Activated T-cell treated with anti-CD3 and anti-CD28 coated beads, Interleukin-2, amount 50 U/mL, for 72 hours (primary cell): ENCODE results near the gene TMEM167B. TPM values are rescaled to one million over a fixed set of nuclear protein-coding genes. Genes with fewer than 3 reads are reported as not detected.

Experiments used
- ATAC-seq, 2 donors: fragments of 150-1000 bp; cut with Tn5 transposase; replicated peaks in 1 of 2; 2 replicates each; pipeline ENCODE4 v1.10.0; 2021; ENCODE audit warnings: moderate library complexity in 2 of 2, mild to moderate bottlenecking in 1 of 2
- DNase-seq, 2 donors: peaks; one replicate each; pipeline ENCODE4 v3.0.0; 2021 to 2022; ENCODE audit warnings: mixed read lengths in 1 of 2
- H3K27ac Mint-ChIP-seq: one replicate; pipeline ENCODE4 v1.8.0; 2022; ENCODE audit warnings: mild to moderate bottlenecking, moderate library complexity, mixed read lengths
- H3K27me3 Mint-ChIP-seq: one replicate; pipeline ENCODE4 v1.8.0; 2022; ENCODE audit warnings: low read depth, mixed read lengths
- H3K36me3 Mint-ChIP-seq, 2 donors: one replicate each; pipeline ENCODE4 v1.8.0; 2022; ENCODE audit warnings: mixed read lengths in 2 of 2, mild to moderate bottlenecking in 1 of 2; ENCODE audit not compliant: insufficient read depth in 2 of 2
- H3K4me1 Mint-ChIP-seq: one replicate; pipeline ENCODE4 v1.8.0; 2022; ENCODE audit warnings: low read depth, mixed read lengths
- H3K4me3 Mint-ChIP-seq, 2 donors: one replicate each; pipeline ENCODE4 v1.8.0; 2022; ENCODE audit warnings: mild to moderate bottlenecking in 2 of 2, mixed read lengths in 2 of 2, moderate library complexity in 2 of 2
- H3K9me3 Mint-ChIP-seq, 2 donors: one replicate each; pipeline ENCODE4 v1.8.0; 2022; ENCODE audit warnings: mixed read lengths in 2 of 2
- total RNA-seq, 2 donors: library from RNA; stranded (reverse); gene quantifications; one replicate each; pipeline ENCODE4 v1.2.3, GENCODE V29; 2022

Gene TMEM167B
- total RNA-seq, 2 donors from 2014 or later, result 50.2 to 57.1 TPM

DNA sequence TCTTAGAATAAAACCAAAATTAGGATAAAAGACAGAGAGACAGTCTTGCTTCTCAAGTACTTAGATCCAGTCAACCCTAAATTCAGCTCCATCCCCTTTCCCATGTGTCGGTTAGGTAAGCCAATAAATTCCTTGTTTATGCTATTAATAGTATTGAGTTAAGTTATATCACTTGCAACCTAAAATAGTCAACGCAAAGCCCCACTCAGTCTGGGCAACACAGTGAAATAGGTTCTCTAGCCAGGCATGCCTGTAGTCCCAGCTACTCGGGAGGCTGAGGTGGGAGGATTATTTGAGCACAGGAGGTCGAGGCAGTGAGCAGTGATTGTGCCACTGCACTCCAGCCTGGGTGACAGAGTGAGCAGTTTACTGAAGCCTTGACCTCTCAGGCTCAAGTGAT lies 29.4 kb upstream of the TMEM167B start:
- no peak for DNase-seq
- ATAC-seq, result no peak
- Mint-ChIP-seq H3K9me3 (no peaks in the 10 kb centered on the region), H3K27ac (no peak overlapping the region), H3K4me1 (no peaks in the 10 kb centered on the region), H3K36me3 (peaks cover 0 to 3% of the 10 kb centered on the region in 2 donors), H3K27me3 (no peaks in the 10 kb centered on the region), H3K4me3 (no peak overlapping the region)

GRCh38 chr1:109065137-109065536 lies 25.4 kb upstream of the TMEM167B start:
- DNase-seq (no peak), ATAC-seq (no peak)
- no peak overlapping the region for H3K4me3 Mint-ChIP-seq
- peaks cover 0 to 3% of the 10 kb centered on the region in 2 donors for H3K36me3 Mint-ChIP-seq
- H3K27ac Mint-ChIP-seq, result no peak overlapping the region
- no peaks in the 10 kb centered on the region for H3K27me3 Mint-ChIP-seq
- no peaks in the 10 kb centered on the region for H3K9me3 Mint-ChIP-seq
- no peaks in the 10 kb centered on the region for H3K4me1 Mint-ChIP-seq

DNA sequence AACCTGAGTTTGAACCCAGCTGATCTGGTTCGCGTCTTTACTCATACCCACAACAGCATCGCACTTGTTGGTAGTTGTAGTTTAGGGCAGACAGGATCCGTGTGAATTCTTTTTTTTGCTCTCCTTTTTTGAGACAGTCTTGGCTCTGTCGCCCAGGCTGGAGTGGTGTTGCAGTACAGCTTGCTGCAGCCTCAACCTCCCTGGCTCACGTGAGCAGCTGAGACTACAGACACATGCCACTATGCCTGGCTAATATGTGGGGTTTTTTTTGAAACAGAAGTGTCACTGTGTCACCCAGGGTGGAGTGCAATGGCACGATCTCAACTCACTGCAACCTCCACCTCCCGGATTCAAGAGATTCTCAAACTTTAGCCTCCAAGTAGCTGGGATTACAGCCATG lies 22.7 kb upstream of the TMEM167B start:
- no peak for ATAC-seq
- Mint-ChIP-seq H3K36me3 (peaks cover 0 to 3% of the 10 kb centered on the region in 2 donors), H3K27ac (no peak overlapping the region), H3K4me1 (no peaks in the 10 kb centered on the region), H3K9me3 (no peaks in the 10 kb centered on the region), H3K27me3 (no peaks in the 10 kb centered on the region), H3K4me3 (no peak overlapping the region)
- no peak for DNase-seq

DNA sequence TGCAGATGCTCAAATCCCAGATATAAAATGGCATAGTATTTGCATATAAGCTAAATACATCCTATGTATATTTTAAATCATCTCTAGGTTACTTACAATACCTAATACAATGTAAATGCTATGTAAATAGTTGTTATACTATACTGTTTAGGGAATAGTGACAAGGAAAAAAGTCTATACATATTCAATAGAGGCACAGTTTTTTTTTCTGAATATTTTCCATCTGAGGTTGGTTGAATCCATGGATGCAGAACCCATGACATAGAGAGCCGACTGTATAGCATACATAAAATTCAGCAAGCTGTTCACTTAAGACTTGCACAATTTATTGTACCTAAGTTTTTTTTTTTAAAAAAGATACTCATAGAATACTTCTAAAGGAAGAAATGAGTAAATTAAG lies 21.3 kb upstream of the TMEM167B start:
- ATAC-seq (no peak), DNase-seq (no peak)
- peaks cover 2% of the 10 kb centered on the region for H3K4me1 Mint-ChIP-seq
- no peaks in the 10 kb centered on the region for H3K9me3 Mint-ChIP-seq
- H3K27ac Mint-ChIP-seq, result no peak overlapping the region
- H3K36me3 Mint-ChIP-seq, result peaks cover 0 to 3% of the 10 kb centered on the region in 2 donors
- H3K4me3 Mint-ChIP-seq, result no peak overlapping the region
- no peaks in the 10 kb centered on the region for H3K27me3 Mint-ChIP-seq

DNA sequence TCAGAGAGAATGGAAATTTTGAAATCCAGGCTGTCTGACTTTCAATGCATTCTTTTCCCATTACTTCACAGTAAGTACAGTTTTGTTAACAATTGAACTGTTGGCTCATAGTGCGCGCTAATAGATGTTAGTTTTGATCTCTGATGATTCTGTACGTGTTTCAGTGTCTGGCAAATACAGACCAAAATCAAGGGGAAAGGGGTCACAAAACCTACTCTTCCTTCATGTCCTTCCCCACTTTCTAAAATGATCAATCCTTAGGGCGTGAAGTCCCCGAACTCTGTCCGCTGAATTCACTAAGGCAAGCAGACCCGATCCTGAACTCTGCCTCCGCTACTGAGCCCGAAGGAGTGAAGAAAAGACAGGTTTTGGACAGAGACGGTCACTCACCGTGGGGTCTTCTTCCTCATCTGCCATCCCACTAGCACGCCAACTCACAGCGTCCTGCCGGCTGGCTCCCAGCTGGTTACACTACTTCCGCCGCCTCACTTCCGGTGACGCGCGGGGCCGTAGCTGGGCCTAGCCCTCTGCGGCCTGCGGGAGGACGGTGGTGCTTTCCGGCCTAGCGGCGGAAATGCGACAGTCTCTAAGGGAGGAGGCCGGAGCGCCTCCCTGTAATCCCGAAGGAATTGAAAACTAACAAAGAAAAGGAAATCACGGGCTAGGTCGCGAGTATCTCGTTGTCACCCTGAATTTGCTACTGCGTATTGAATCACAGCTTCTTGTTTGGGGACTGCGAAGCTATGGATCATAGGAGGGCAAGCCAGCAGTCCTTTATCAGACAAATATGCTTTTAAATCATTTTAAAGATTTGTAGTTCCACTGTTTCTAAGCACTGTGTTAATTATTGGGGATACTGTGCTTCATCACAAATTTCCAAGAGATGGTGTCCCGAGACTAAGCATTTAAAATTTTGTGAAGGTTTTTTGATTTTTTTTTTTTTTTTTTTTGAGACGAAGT lies 14.8 kb upstream of the TMEM167B start, which contains the start of gene TAF13:
TSS of gene TAF13 (minus strand) at position 473 of the 960 bp plus-strand sequence. CDS start at position 417, 56 bp downstream.
- Mint-ChIP-seq H3K27ac (peak within 1 kb of the TSS; percentile 99), H3K27me3 (no peaks in the 10 kb centered on the region), H3K4me3 (peak within 1 kb of the TSS; percentile 98 to 99), H3K9me3 (no peaks in the 10 kb centered on the region), H3K4me1 (peaks cover 22% of the 10 kb centered on the region), H3K36me3 (peaks cover 0 to 6% of the 10 kb centered on the region in 2 donors)
- ATAC-seq (peak; percentile 100), DNase-seq (peak; percentile 92 to 95)

DNA sequence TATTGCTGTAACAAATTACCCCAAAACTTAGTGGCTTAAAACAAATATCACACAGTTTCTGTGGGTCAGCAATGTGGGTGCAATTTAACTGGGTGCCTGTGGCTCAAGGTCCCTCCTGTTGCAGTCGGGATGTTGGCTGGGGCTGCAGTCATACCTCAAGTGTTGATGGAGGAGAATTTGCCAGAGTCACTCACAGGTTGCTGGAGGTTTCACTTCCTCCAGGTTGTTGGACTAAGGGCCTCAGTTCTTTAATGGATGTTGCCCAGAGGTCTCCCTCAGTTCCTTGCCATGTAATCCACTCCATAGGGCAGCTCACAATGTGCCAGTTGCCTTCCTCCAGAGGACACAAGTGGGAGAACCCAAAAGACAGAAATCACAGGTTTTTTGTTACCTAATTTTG lies 12.2 kb upstream of the TMEM167B start:
- DNase-seq (no peak), ATAC-seq (no peak)
- Mint-ChIP-seq H3K36me3 (peaks cover 0 to 6% of the 10 kb centered on the region in 2 donors), H3K27me3 (no peaks in the 10 kb centered on the region), H3K27ac (no peak overlapping the region), H3K4me1 (peaks cover 22% of the 10 kb centered on the region), H3K9me3 (no peaks in the 10 kb centered on the region), H3K4me3 (no peak overlapping the region)

DNA sequence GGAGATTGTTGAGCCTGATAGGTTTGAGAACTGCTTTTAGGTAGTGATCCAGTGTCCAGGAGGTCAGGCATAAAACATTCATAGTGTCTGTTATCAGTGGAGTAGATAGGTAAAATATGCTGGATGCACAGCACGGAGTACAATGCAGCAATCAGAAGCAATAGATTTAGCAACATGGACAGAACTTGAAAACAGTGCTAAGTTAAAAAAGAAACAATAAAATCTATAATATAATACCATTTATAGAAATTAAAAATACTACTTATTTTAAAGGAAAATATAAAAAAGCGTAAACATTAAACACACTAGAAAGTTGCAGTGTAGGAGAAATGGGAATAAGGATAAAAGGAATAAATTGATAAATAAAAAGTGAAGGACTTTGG lies 11.3 kb upstream of the TMEM167B start:
- ATAC-seq (no peak), DNase-seq (no peak)
- peaks cover 20% of the 10 kb centered on the region for H3K4me1 Mint-ChIP-seq
- no peak overlapping the region for H3K4me3 Mint-ChIP-seq
- H3K36me3 Mint-ChIP-seq, result peaks cover 0 to 6% of the 10 kb centered on the region in 2 donors
- no peaks in the 10 kb centered on the region for H3K9me3 Mint-ChIP-seq
- H3K27ac Mint-ChIP-seq, result no peak overlapping the region
- no peaks in the 10 kb centered on the region for H3K27me3 Mint-ChIP-seq

DNA sequence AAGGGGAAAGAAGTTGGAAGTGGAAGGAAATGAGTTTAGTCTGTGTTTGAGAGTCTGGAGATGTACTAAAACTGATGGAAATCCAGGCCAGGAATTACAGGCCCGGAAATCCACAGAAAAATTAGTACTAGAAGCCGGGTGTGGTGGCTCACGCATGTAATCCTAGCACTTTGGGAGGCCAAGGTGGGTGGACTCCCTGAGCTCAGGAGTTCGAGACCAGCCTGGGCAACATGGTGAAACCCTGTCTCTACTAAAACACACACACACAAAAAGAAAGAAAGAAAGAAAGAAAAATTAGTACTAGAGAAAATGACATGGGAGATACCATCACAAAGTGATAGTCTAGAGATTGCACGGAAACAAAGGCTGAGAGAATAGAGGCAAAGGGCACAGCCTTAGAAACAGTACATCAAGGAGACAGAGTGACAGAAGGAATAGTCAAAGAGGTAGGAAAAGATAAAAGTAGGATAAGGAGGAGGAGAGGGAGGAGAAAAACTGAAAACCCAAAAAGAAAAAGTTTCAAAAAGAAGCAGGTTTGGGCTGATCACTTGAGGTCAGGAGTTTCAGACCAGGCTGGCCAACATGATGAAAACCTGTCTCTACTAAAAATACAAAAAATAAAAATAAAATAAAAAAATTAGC lies 10.0 kb upstream of the TMEM167B start:
- H3K4me3 Mint-ChIP-seq, result no peak overlapping the region
- H3K27me3 Mint-ChIP-seq, result no peaks in the 10 kb centered on the region
- no peaks in the 10 kb centered on the region for H3K9me3 Mint-ChIP-seq
- H3K36me3 Mint-ChIP-seq, result peaks cover 0 to 5% of the 10 kb centered on the region in 2 donors
- DNase-seq, result no peak
- H3K27ac Mint-ChIP-seq, result no peak overlapping the region
- ATAC-seq, result no peak
- H3K4me1 Mint-ChIP-seq, result peaks cover 17% of the 10 kb centered on the region

DNA sequence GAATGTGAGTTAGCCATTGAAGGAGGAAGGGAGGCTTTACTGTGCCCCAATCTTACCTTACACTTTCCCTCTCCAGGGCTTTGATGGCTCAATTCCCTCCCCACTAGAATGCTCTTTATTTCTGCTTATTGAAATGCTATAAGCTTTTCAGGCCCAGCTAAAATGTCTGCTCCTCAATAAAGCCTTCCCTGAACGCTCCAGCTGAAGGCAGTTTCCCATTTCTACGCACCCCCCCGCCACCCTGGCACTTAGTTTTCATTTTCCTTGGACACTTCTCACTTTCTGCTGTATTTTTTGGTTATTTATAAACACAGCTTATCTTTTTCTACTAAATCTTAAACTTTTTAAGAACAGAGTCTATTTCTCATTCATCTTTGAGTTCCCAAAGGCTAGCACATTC lies 7.1 kb upstream of the TMEM167B start:
- H3K27ac Mint-ChIP-seq, result no peak overlapping the region
- H3K36me3 Mint-ChIP-seq, result no peaks in the 10 kb centered on the region
- no peak for ATAC-seq
- no peaks in the 10 kb centered on the region for H3K27me3 Mint-ChIP-seq
- no peak for DNase-seq
- H3K9me3 Mint-ChIP-seq, result no peaks in the 10 kb centered on the region
- no peak overlapping the region for H3K4me3 Mint-ChIP-seq
- peaks cover 11% of the 10 kb centered on the region for H3K4me1 Mint-ChIP-seq

GRCh38 chr1:109083923-109084322 lies 6.6 kb upstream of the TMEM167B start:
- H3K4me3 Mint-ChIP-seq, result no peak overlapping the region
- DNase-seq (no peak), ATAC-seq (no peak)
- peaks cover 11% of the 10 kb centered on the region for H3K4me1 Mint-ChIP-seq
- no peaks in the 10 kb centered on the region for H3K36me3 Mint-ChIP-seq
- no peaks in the 10 kb centered on the region for H3K9me3 Mint-ChIP-seq
- H3K27me3 Mint-ChIP-seq, result no peaks in the 10 kb centered on the region
- H3K27ac Mint-ChIP-seq, result no peak overlapping the region

GRCh38 chr1:109084563-109085517 lies 5.7 kb upstream of the TMEM167B start:
- H3K27me3 Mint-ChIP-seq, result no peaks in the 10 kb centered on the region
- ATAC-seq, result peak; percentile 45 to 60
- no peaks in the 10 kb centered on the region for H3K9me3 Mint-ChIP-seq
- DNase-seq, result no peak
- H3K36me3 Mint-ChIP-seq, result no peaks in the 10 kb centered on the region
- no peak overlapping the region for H3K4me3 Mint-ChIP-seq
- H3K27ac Mint-ChIP-seq, result no peak overlapping the region
- peaks cover 19% of the 10 kb centered on the region for H3K4me1 Mint-ChIP-seq

- H3K9me3 Mint-ChIP-seq, result no peaks in the 10 kb centered on the region
- H3K4me1 Mint-ChIP-seq, result peaks cover 44% of the 10 kb centered on the region
- no peaks in the 10 kb centered on the region for H3K27me3 Mint-ChIP-seq
- peak overlapping the region; percentile 87 for H3K27ac Mint-ChIP-seq
- H3K36me3 Mint-ChIP-seq, result peaks cover 4 to 6% of the 10 kb centered on the region in 2 donors
- peak overlapping the region; percentile 90 to 93 for H3K4me3 Mint-ChIP-seq
- ATAC-seq (no peak), DNase-seq (peak; percentile 27 to 64)
These were observed 1.1 kb upstream of the TMEM167B start for GRCh38 chr1:109089242-109090015.
